ENCODE measurements around the gene AHI1. TPM values are rescaled to one million over a fixed set of nuclear protein-coding genes. Genes with fewer than 3 reads are reported as not detected.

Gene AHI1
- polyA plus RNA-seq, 1 of the 3 experiments (the other 2 are of a cell fraction), result 7.3 TPM

DNA sequence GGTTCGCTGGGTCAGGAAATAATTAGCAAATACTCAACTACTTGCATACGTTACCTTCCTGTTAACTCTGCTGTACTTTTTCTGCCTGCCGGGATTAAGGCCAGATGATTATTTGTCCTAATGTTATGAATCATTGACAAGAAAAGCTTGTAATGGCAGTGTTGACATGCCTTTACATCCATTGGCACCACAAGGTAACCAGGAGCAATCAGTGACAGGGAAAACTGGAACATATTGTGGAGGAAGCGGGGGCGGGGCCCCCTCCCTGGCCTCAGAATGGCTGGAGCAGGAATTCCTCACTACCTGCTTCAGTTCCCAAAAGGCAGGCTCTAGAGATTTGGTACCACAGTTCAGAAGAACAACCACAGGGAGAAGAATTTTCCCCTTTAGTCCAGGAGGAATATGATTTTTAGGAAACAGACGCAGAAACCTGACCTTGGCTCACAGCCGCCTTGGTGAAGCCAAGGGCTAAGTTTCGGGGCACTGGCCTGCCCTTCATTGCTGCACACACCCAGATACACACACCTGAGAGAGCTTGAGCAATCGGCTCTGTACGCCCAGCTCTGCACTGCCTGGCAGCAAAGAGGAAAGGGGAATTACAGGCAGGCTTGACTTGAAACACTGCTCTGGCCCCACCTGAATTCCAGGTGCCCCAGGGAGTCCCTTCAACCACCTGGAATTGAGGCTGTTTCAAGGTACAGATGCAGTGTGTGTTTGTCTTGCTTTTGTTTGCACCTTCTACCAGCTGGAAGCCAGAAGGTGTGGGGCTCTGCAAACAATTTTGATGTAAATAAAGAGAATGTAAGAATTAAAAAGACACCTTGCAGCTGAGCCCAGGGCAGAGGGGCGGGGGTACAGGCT is 226.6 kb downstream of the AHI1 start (continued):
- TF ChIP-seq, protein P1, sequence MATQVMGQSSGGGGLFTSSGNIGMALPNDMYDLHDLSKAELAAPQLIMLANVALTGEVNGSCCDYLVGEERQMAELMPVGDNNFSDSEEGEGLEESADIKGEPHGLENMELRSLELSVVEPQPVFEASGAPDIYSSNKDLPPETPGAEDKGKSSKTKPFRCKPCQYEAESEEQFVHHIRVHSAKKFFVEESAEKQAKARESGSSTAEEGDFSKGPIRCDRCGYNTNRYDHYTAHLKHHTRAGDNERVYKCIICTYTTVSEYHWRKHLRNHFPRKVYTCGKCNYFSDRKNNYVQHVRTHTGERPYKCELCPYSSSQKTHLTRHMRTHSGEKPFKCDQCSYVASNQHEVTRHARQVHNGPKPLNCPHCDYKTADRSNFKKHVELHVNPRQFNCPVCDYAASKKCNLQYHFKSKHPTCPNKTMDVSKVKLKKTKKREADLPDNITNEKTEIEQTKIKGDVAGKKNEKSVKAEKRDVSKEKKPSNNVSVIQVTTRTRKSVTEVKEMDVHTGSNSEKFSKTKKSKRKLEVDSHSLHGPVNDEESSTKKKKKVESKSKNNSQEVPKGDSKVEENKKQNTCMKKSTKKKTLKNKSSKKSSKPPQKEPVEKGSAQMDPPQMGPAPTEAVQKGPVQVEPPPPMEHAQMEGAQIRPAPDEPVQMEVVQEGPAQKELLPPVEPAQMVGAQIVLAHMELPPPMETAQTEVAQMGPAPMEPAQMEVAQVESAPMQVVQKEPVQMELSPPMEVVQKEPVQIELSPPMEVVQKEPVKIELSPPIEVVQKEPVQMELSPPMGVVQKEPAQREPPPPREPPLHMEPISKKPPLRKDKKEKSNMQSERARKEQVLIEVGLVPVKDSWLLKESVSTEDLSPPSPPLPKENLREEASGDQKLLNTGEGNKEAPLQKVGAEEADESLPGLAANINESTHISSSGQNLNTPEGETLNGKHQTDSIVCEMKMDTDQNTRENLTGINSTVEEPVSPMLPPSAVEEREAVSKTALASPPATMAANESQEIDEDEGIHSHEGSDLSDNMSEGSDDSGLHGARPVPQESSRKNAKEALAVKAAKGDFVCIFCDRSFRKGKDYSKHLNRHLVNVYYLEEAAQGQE (IDR thresholded peaks at IDR 0.05; ENCODE audit: low read depth, low read length), result no peak

DNA sequence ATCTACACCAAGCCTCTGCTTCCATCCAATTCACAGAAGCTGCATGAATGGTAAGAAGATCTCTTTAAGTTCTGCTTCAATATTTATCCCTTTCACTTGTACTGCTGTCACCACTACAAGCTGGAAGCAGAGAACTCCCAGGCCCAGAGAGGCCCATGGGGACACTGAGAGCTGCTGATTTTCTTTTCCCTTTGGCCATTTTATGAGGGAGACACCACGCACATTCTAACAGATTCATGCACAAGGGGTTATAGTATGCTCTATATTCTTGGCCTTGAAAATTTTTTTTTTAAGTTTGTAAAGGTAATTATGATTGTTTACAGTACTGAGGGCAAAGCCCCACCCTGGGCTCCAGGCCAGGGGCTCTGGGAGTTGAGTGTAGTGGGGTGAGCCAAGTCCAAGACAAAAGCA is 228.1 kb downstream of the AHI1 start:
- Histone ChIP-seq H3K9me3 (no peaks in the 10 kb centered on the region), H3K27ac (ENCODE audit: low read depth in 2 of 2, low read length in 1 of 2) (no peak overlapping the region), H3K79me2 (ENCODE audit: insufficient read depth) (no peaks in the 10 kb centered on the region), H3K9ac (no peak overlapping the region), H3F3A (replicated peaks; ENCODE audit: insufficient read depth) (no peaks in the 10 kb centered on the region), H3K9me2 (no peaks in the 10 kb centered on the region), H3K4me2 (no peak overlapping the region), H3K27me3 (ENCODE audit: insufficient read depth) (no peaks in the 10 kb centered on the region), H2AFZ (ENCODE audit: low read depth) (no peak overlapping the region), H3K36me3 (replicated peaks in 1 of 2; ENCODE audit: control insufficient read depth in 1 of 2, insufficient read depth in 2 of 2, low read length in 1 of 2) (no peaks in the 10 kb centered on the region), H3K4me3 (ENCODE audit: low read depth in 2 of 2, low read length in 1 of 2) (no peak overlapping the region), H3K4me1 (ENCODE audit: control insufficient read depth in 1 of 2, insufficient read depth in 2 of 2, low read depth in 1 of 2, low read length in 1 of 2) (no peaks in the 10 kb centered on the region), H4K20me1 (ENCODE audit: insufficient read depth) (no peaks in the 10 kb centered on the region)
- DNase-seq, result no peak
- TF ChIP-seq YY1 (IDR thresholded peaks at IDR 0.05; ENCODE audit: low read depth), result no peak
- no peak for TF ChIP-seq NFIC (IDR thresholded peaks at IDR 0.05; ENCODE audit: borderline replicate concordance)
- TF ChIP-seq, protein P2, sequence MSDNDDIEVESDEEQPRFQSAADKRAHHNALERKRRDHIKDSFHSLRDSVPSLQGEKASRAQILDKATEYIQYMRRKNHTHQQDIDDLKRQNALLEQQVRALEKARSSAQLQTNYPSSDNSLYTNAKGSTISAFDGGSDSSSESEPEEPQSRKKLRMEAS (IDR thresholded peaks at IDR 0.05; ENCODE audit: low read depth), result no peak
- TF ChIP-seq, protein P3, sequence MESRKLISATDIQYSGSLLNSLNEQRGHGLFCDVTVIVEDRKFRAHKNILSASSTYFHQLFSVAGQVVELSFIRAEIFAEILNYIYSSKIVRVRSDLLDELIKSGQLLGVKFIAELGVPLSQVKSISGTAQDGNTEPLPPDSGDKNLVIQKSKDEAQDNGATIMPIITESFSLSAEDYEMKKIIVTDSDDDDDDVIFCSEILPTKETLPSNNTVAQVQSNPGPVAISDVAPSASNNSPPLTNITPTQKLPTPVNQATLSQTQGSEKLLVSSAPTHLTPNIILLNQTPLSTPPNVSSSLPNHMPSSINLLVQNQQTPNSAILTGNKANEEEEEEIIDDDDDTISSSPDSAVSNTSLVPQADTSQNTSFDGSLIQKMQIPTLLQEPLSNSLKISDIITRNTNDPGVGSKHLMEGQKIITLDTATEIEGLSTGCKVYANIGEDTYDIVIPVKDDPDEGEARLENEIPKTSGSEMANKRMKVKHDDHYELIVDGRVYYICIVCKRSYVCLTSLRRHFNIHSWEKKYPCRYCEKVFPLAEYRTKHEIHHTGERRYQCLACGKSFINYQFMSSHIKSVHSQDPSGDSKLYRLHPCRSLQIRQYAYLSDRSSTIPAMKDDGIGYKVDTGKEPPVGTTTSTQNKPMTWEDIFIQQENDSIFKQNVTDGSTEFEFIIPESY (IDR thresholded peaks at IDR 0.05; ENCODE audit: borderline replicate concordance, low read depth), result no peak
- no peak for TF ChIP-seq RXRA (IDR thresholded peaks at IDR 0.05; ENCODE audit: borderline replicate concordance, low read depth)
- TF ChIP-seq EZH2phosphoT487 (IDR thresholded peaks at IDR 0.05; ENCODE audit: borderline replicate concordance, low read depth), result no peak
- TF ChIP-seq FOSL2 (IDR thresholded peaks at IDR 0.05; ENCODE audit: borderline replicate concordance, low read depth), result no peak
- TF ChIP-seq, protein P4, sequence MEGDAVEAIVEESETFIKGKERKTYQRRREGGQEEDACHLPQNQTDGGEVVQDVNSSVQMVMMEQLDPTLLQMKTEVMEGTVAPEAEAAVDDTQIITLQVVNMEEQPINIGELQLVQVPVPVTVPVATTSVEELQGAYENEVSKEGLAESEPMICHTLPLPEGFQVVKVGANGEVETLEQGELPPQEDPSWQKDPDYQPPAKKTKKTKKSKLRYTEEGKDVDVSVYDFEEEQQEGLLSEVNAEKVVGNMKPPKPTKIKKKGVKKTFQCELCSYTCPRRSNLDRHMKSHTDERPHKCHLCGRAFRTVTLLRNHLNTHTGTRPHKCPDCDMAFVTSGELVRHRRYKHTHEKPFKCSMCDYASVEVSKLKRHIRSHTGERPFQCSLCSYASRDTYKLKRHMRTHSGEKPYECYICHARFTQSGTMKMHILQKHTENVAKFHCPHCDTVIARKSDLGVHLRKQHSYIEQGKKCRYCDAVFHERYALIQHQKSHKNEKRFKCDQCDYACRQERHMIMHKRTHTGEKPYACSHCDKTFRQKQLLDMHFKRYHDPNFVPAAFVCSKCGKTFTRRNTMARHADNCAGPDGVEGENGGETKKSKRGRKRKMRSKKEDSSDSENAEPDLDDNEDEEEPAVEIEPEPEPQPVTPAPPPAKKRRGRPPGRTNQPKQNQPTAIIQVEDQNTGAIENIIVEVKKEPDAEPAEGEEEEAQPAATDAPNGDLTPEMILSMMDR (IDR thresholded peaks at IDR 0.05), result no peak
- no peak for TF ChIP-seq TEAD4 (IDR thresholded peaks at IDR 0.05; ENCODE audit: borderline replicate concordance, insufficient read depth)
- TF ChIP-seq MXI1 (IDR thresholded peaks at IDR 0.05; ENCODE audit: low read depth, low read length), result no peak
- no peak for TF ChIP-seq GATA2 (CRISPR knock-in tag; IDR thresholded peaks at IDR 0.05)
- no peak for TF ChIP-seq GABPA (IDR thresholded peaks at IDR 0.05; ENCODE audit: low read depth)
- TF ChIP-seq RFX5 (IDR thresholded peaks at IDR 0.05; ENCODE audit: low read length), result no peak
- WGBS (ENCODE audit: low lambda C conversion rate), result 50% methylated on average over 1 of the region's 1 CpG
- POLR2A ChIA-PET, result no interaction called here
- CTCF ChIA-PET, result no interaction called here
